ENCODE results near the gene DEFB129. TPM values are rescaled to one million over a fixed set of nuclear protein-coding genes. Genes with fewer than 3 reads are reported as not detected.

DEFB129 gene
- total and polyA plus RNA-seq, 10 of the 15 experiments (the other 5 are each of a cell fraction or from before 2014, with no cell fraction given), result not detected

GRCh38 chr20:217266-217665, 9.8 kb upstream of the DEFB129 start:
- WGBS (ENCODE audit: insufficient coverage, insufficient replicate concordance, low lambda C conversion rate, missing lambda C conversion rate), result 0% methylated on average over 1 of the region's 1 CpG
- POLR2A ChIA-PET, result no interaction called here
- Histone ChIP-seq H3K9ac (ENCODE audit: control insufficient read depth, insufficient read depth, low read length) (no peak overlapping the region), H3K4me3 (no peak overlapping the region), H3K79me2 (ENCODE audit: control insufficient read depth, insufficient read depth, low read length) (no peaks in the 10 kb centered on the region), H2AFZ (ENCODE audit: control insufficient read depth, low read depth, low read length) (no peak overlapping the region), H3K27ac (ENCODE audit: control insufficient read depth, insufficient read depth) (no peak overlapping the region), H3K36me3 (ENCODE audit: control insufficient read depth in 2 of 2, insufficient read depth in 2 of 2, low read length in 1 of 2) (no peaks in the 10 kb centered on the region), H4K20me1 (ENCODE audit: control insufficient read depth, insufficient read depth) (no peaks in the 10 kb centered on the region), H3K4me1 (ENCODE audit: control insufficient read depth, insufficient read depth, low read length) (no peaks in the 10 kb centered on the region), H3K27me3 (replicated peaks in 1 of 2; ENCODE audit: control insufficient read depth in 2 of 2, insufficient read depth in 2 of 2, low read length in 1 of 2) (no peaks in the 10 kb centered on the region), H3K9me3 (replicated peaks; ENCODE audit: control insufficient read depth, insufficient read depth, low read length) (no peaks in the 10 kb centered on the region), H3K4me2 (ENCODE audit: control insufficient read depth, insufficient read depth) (no peak overlapping the region)
- in situ Hi-C loops (cut with MboI), result no loop called here
- CTCF ChIA-PET, result interaction anchor here (0.8 to 1.4 kb wide), 4 partner anchors 9 to 113 kb away, joined by 3 to 5 read pairs (median 3); no protein-coding TSS in a partner anchor
- TF ChIP-seq, protein P1, sequence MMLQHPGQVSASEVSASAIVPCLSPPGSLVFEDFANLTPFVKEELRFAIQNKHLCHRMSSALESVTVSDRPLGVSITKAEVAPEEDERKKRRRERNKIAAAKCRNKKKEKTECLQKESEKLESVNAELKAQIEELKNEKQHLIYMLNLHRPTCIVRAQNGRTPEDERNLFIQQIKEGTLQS (IDR thresholded peaks at IDR 0.05; ENCODE audit: borderline replicate concordance, extremely low read depth, low read depth, low read length), result no peak
- TF ChIP-seq TCF7 (IDR thresholded peaks at IDR 0.05; ENCODE audit: borderline replicate concordance) (no peak), FOXM1 (IDR thresholded peaks at IDR 0.05; ENCODE audit: low read depth, low read length) (no peak), BACH1 (IDR thresholded peaks at IDR 0.05; ENCODE audit: borderline replicate concordance) (no peak), STAT3 (IDR thresholded peaks at IDR 0.05; ENCODE audit: low read depth, low read length) (no peak), NFIC (IDR thresholded peaks at IDR 0.05; ENCODE audit: low read depth, low read length) (no peak), ZBTB4 (CRISPR knock-in tag; IDR thresholded peaks at IDR 0.05) (no peak), BRCA1 (IDR thresholded peaks at IDR 0.05; ENCODE audit: low read depth, low read length) (no peak), RELA (IDR thresholded peaks at IDR 0.05; ENCODE audit: borderline replicate concordance, partially characterized antibody) (no peak)
- TF ChIP-seq, protein P2, sequence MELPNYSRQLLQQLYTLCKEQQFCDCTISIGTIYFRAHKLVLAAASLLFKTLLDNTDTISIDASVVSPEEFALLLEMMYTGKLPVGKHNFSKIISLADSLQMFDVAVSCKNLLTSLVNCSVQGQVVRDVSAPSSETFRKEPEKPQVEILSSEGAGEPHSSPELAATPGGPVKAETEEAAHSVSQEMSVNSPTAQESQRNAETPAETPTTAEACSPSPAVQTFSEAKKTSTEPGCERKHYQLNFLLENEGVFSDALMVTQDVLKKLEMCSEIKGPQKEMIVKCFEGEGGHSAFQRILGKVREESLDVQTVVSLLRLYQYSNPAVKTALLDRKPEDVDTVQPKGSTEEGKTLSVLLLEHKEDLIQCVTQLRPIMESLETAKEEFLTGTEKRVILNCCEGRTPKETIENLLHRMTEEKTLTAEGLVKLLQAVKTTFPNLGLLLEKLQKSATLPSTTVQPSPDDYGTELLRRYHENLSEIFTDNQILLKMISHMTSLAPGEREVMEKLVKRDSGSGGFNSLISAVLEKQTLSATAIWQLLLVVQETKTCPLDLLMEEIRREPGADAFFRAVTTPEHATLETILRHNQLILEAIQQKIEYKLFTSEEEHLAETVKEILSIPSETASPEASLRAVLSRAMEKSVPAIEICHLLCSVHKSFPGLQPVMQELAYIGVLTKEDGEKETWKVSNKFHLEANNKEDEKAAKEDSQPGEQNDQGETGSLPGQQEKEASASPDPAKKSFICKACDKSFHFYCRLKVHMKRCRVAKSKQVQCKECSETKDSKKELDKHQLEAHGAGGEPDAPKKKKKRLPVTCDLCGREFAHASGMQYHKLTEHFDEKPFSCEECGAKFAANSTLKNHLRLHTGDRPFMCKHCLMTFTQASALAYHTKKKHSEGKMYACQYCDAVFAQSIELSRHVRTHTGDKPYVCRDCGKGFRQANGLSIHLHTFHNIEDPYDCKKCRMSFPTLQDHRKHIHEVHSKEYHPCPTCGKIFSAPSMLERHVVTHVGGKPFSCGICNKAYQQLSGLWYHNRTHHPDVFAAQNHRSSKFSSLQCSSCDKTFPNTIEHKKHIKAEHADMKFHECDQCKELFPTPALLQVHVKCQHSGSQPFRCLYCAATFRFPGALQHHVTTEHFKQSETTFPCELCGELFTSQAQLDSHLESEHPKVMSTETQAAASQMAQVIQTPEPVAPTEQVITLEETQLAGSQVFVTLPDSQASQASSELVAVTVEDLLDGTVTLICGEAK (IDR thresholded peaks at IDR 0.05; ENCODE audit: borderline replicate concordance), result no peak
- SMC1A ChIA-PET (ENCODE audit: uncharacterized antibody, unreplicated experiment), result interaction anchor here (0.8 to 0.9 kb wide), 2 partner anchors 15 to 24 kb away, joined by 3 read pairs; no protein-coding TSS in a partner anchor
- DNase-seq (ENCODE audit: low read depth, low spot score) (no peak), FAIRE-seq (no peak), ATAC-seq (no peak)
- no TSS peak for BruUV-seq (replicated peaks)
- RAD21 ChIA-PET (ENCODE audit: unreplicated experiment), result interaction anchor here (1.1 kb wide), 1 partner anchor 48 kb away, joined by 4 read pairs; no protein-coding TSS in a partner anchor
- intact Hi-C loops (cut with micrococcal nuclease; ENCODE audit: unreplicated experiment), result no loop called here

Measured in GM12878 (cell line).